ENCODE results near the gene FAM47E. TPM values are rescaled to one million over a fixed set of nuclear protein-coding genes. Genes with fewer than 3 reads are reported as not detected.

The FAM47E gene
- total and polyA plus RNA-seq, 2 of the 13 experiments (the other 11 are each of a cell fraction or from before 2014, with no cell fraction given): 0.33 to 0.66 TPM

DNA sequence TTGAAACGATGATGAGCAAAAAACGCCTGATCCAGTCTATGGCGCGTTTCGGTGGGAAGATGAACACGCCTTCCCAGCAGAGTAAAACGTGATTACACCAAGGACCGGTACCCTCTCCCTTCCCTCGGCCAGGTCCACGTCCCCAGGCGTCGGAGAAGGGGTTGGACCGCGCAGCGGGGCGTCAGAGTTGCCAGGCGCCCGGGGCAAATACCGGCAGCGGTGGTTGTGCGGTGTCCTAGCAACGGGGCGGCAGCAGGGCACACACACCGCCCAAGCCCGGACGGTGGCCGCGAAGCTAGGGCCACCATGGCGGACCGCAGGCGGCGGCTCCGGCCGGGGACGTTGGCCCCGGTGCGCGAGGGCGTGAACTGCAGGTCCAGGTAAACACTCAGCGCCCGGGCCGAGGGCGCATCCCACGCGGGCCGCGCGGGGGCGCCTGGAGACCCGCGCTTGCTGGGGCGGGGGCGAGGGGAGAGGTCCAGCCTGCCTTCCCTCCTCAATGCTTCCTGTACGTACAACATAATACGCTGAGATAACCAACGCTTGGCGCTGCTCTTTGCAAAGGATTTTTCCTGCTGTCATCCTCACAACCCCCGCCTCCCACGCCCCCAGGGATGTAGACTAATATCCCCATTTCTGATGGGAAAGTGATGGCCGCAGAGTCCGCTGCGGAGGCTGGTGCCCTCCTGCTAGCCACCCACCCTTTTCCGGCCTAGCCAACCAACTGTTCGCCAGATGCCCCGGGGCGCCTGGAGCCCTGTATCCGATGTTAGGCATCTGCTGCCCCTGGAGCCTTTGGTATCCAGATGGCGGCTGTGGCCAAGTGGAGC is at the start of gene FAM47E (continued):
- no peak for TF ChIP-seq ZNF276 (CRISPR knock-in tag; IDR thresholded peaks at IDR 0.05; ENCODE audit: low read depth)
- no peak for TF ChIP-seq ZNF446 (CRISPR knock-in tag; IDR thresholded peaks at IDR 0.05)
- no peak for TF ChIP-seq TRIM22 (IDR thresholded peaks at IDR 0.05)
- TF ChIP-seq, protein P1, sequence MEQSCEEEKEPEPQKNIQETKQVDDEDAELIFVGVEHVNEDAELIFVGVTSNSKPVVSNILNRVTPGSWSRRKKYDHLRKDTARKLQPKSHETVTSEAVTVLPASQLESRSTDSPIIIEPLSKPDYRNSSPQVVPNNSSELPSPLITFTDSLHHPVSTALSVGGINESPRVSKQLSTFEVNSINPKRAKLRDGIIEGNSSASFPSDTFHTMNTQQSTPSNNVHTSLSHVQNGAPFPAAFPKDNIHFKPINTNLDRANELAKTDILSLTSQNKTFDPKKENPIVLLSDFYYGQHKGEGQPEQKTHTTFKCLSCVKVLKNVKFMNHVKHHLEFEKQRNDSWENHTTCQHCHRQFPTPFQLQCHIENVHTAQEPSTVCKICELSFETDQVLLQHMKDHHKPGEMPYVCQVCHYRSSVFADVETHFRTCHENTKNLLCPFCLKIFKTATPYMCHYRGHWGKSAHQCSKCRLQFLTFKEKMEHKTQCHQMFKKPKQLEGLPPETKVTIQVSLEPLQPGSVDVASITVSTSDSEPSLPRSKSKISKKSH (CRISPR knock-in tag; IDR thresholded peaks at IDR 0.05; ENCODE audit: borderline replicate concordance): peak; percentile 63
- TF ChIP-seq SALL2 (CRISPR knock-in tag; IDR thresholded peaks at IDR 0.05): peak; percentile 35; the same call in 1 of the 2 replicates
- peak; percentile 79 for TF ChIP-seq ZSCAN31 (CRISPR knock-in tag; IDR thresholded peaks at IDR 0.05; ENCODE audit: low read depth)
- TF ChIP-seq, protein P2, sequence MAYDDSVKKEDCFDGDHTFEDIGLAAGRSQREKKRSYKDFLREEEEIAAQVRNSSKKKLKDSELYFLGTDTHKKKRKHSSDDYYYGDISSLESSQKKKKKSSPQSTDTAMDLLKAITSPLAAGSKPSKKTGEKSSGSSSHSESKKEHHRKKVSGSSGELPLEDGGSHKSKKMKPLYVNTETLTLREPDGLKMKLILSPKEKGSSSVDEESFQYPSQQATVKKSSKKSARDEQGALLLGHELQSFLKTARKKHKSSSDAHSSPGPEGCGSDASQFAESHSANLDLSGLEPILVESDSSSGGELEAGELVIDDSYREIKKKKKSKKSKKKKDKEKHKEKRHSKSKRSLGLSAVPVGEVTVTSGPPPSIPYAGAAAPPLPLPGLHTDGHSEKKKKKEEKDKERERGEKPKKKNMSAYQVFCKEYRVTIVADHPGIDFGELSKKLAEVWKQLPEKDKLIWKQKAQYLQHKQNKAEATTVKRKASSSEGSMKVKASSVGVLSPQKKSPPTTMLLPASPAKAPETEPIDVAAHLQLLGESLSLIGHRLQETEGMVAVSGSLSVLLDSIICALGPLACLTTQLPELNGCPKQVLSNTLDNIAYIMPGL (CRISPR knock-in tag; IDR thresholded peaks at IDR 0.05; ENCODE audit: borderline replicate concordance in 1 of 2, low read depth in 1 of 2): peak; percentile 66 to 85
